Measurements from ENCODE around the gene SPTBN4. TPM values are rescaled to one million over a fixed set of nuclear protein-coding genes. Genes with fewer than 3 reads are reported as not detected.

SPTBN4 gene
- total and polyA plus RNA-seq, 2 of the 4 experiments (the other 2 are of a cell fraction), result 0.72 to 0.91 TPM

- in situ Hi-C loops (cut with MboI; ENCODE audit: low sequenced_read_pairs) (no loop called here), intact Hi-C loops (cut with micrococcal nuclease) (loop anchor here (2.0 kb wide), 1 partner anchor 24 kb away; no protein-coding TSS in a partner anchor), dilution Hi-C loops (cut with HindIII; ENCODE audit: low sequenced_read_pairs, unreplicated experiment) (no loop called here)
- Histone ChIP-seq H3K56ac (ENCODE audit: extremely low read depth, insufficient read depth, low read length) (no peak overlapping the region), H2AK9ac (replicated peaks; ENCODE audit: low read depth, low read length, poor library complexity) (no peak overlapping the region), H2AFZ (replicated peaks; ENCODE audit: low read length, poor library complexity) (no peak overlapping the region), H3K36me3 (ENCODE audit: control insufficient read depth, insufficient read depth, low read length) (no peaks in the 10 kb centered on the region), H3K4ac (ENCODE audit: low read depth, low read length) (no peak overlapping the region), H3K14ac (replicated peaks; ENCODE audit: low read depth, low read length) (no peak overlapping the region), H4K91ac (ENCODE audit: insufficient read depth, low read depth, low read length) (no peak overlapping the region), H3K9me1 (ENCODE audit: insufficient read depth, low read length) (no peaks in the 10 kb centered on the region), H2BK120ac (ENCODE audit: low read depth, low read length) (no peak overlapping the region), H4K5ac (ENCODE audit: low read depth, low read length) (no peak overlapping the region), H3K23ac (ENCODE audit: low read depth, low read length) (no peak overlapping the region), H2AK5ac (ENCODE audit: low read depth, low read length) (no peak overlapping the region), H4K20me1 (ENCODE audit: insufficient read depth, low read length) (no peaks in the 10 kb centered on the region), H3K4me3 (ENCODE audit: insufficient read depth, low read depth, low read length) (no peak overlapping the region), H2BK15ac (ENCODE audit: low read depth, low read length) (no peak overlapping the region), H2BK5ac (ENCODE audit: low read depth, low read length, poor library complexity, severe bottlenecking) (no peak overlapping the region), H3K4me2 (ENCODE audit: low read depth, low read length) (no peak overlapping the region), H3K27ac (ENCODE audit: insufficient read depth, low read length) (no peak overlapping the region), H3K4me1 (ENCODE audit: control insufficient read depth, insufficient read depth, low read length) (no peaks in the 10 kb centered on the region), H3K9ac (ENCODE audit: low read depth, low read length) (no peak overlapping the region), H3K9me3 (ENCODE audit: control insufficient read depth, insufficient read depth, low read length) (no peaks in the 10 kb centered on the region), H3K18ac (ENCODE audit: low read depth, low read length) (no peak overlapping the region), H2BK20ac (ENCODE audit: low read depth, low read length) (no peak overlapping the region), H3K27me3 (ENCODE audit: control insufficient read depth, insufficient read depth, low read length) (peaks cover 3% of the 10 kb centered on the region; the same call in 1 of the 2 replicates), H4K8ac (ENCODE audit: low read depth in 2 of 2, low read length in 2 of 2) (no peak overlapping the region), H3K79me1 (ENCODE audit: low read depth in 1 of 2, low read length in 2 of 2) (no peaks in the 10 kb centered on the region)
- POLR2A ChIA-PET (ENCODE audit: unreplicated experiment), result no interaction called here
- CTCF ChIA-PET, result no interaction called here
- BruUV-seq (replicated peaks), result no TSS peak
- ATAC-seq (ENCODE audit: low read depth), result no peak
- no peak for DNase-seq
- TF ChIP-seq FOS (IDR thresholded peaks at IDR 0.05; ENCODE audit: low read depth, low read length), result no peak
- no peak for TF ChIP-seq POLR2A (IDR thresholded peaks at IDR 0.05; ENCODE audit: low read depth, low read length)
- no peak for TF ChIP-seq ELK1 (IDR thresholded peaks at IDR 0.05; ENCODE audit: borderline replicate concordance, low read depth, low read length)
- no peak for TF ChIP-seq MAZ (IDR thresholded peaks at IDR 0.05; ENCODE audit: borderline replicate concordance, low read depth, low read length)
- TF ChIP-seq MAFK (IDR thresholded peaks at IDR 0.05; ENCODE audit: low read depth, low read length), result no peak
- no peak for TF ChIP-seq RCOR1 (IDR thresholded peaks at IDR 0.05; ENCODE audit: insufficient replicate concordance, low read length)
- TF ChIP-seq MXI1 (IDR thresholded peaks at IDR 0.05; ENCODE audit: borderline replicate concordance, low read depth, low read length), result no peak
- TF ChIP-seq RFX5 (IDR thresholded peaks at IDR 0.05; ENCODE audit: low read depth, low read length), result no peak
- no peak for TF ChIP-seq SMC3 (IDR thresholded peaks at IDR 0.05; ENCODE audit: low read depth, low read length)
- TF ChIP-seq RAD21 (IDR thresholded peaks at IDR 0.05; ENCODE audit: low read length), result no peak
- TF ChIP-seq CHD1 (IDR thresholded peaks at IDR 0.05; ENCODE audit: low read depth, low read length), result no peak
- no peak for TF ChIP-seq CEBPB (IDR thresholded peaks at IDR 0.05; ENCODE audit: low read depth, low read length)
- TF ChIP-seq, protein P1, sequence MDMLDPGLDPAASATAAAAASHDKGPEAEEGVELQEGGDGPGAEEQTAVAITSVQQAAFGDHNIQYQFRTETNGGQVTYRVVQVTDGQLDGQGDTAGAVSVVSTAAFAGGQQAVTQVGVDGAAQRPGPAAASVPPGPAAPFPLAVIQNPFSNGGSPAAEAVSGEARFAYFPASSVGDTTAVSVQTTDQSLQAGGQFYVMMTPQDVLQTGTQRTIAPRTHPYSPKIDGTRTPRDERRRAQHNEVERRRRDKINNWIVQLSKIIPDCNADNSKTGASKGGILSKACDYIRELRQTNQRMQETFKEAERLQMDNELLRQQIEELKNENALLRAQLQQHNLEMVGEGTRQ (IDR thresholded peaks at IDR 0.05; ENCODE audit: low read depth, low read length), result no peak
- TF ChIP-seq BHLHE40 (IDR thresholded peaks at IDR 0.05; ENCODE audit: low read depth, low read length), result no peak
- TF ChIP-seq CTCF (conservative IDR thresholded peaks at IDR 0.05; ENCODE audit: low read depth, low read length), result no peak
- no peak for TF ChIP-seq NFE2L2 (IDR thresholded peaks at IDR 0.05; ENCODE audit: low read depth, low read length)
- no CpG with 5 or more reads among the region's 4 CpGs for WGBS, 2 experiments (ENCODE audit: extremely low coverage in 2 of 2, insufficient read length in 1 of 2)
These were observed 7.9 kb downstream of the SPTBN4 start for GRCh38 chr19:40474737-40475136.
